Fibroblast of lung (primary cell): ENCODE results near the gene WDPCP. TPM values are rescaled to one million over a fixed set of nuclear protein-coding genes. Genes with fewer than 3 reads are reported as not detected.

Experiments used
- DNase-seq, 2 donors: peaks; one replicate each; pipeline versions ENCODE4 v3.0.0 to v3.0.0-alpha.2; 2010; ENCODE audit warnings: low read depth in 2 of 2
- H2AFZ ChIP-seq: 2 replicates; pipeline ENCODE4 v1.5.1; 2012; ENCODE audit warnings: low read length, control low read depth, inconsistent platforms
- H3K27ac ChIP-seq: 2 replicates; pipeline ENCODE4 v1.5.1; 2011; ENCODE audit warnings: low read length, control low read depth; ENCODE audit not compliant: insufficient read depth
- H3K27me3 ChIP-seq: 2 replicates; pipeline ENCODE4 v1.5.1; 2011; ENCODE audit warnings: mild to moderate bottlenecking, low read length; ENCODE audit not compliant: control insufficient read depth, insufficient read depth
- H3K36me3 ChIP-seq: 2 replicates; pipeline ENCODE4 v1.5.1; 2011; ENCODE audit warnings: low read length; ENCODE audit not compliant: control insufficient read depth, insufficient read depth
- H3K4me1 ChIP-seq: 2 replicates; pipeline ENCODE4 v1.5.1; 2011; ENCODE audit warnings: low read length; ENCODE audit not compliant: control insufficient read depth, insufficient read depth; ENCODE audit errors: extremely low read depth
- H3K4me2 ChIP-seq: 2 replicates; pipeline ENCODE4 v1.5.1; 2011; ENCODE audit warnings: low read length, control low read depth; ENCODE audit not compliant: insufficient read depth; ENCODE audit errors: extremely low read depth
- H3K4me3 ChIP-seq, 4 experiments: fragments of 200-600 bp in 1 of 4; sonication (generic) in 1 of 4; replicated peaks in 1 of 4; 2 replicates each; pipeline ENCODE4 v1.5.1; 2011 to 2016; ENCODE audit warnings: low read length in 4 of 4, low read depth in 3 of 4, mild to moderate bottlenecking in 3 of 4, control low read depth in 2 of 4, inconsistent platforms in 1 of 4, mixed read lengths in 1 of 4; ENCODE audit not compliant: insufficient read depth in 1 of 4; ENCODE audit errors: control extremely low read depth in 1 of 4
- H3K79me2 ChIP-seq: 2 replicates; pipeline ENCODE4 v1.5.1; 2012; ENCODE audit warnings: mild to moderate bottlenecking, low read length, inconsistent platforms; ENCODE audit not compliant: control insufficient read depth, insufficient read depth
- H3K9ac ChIP-seq: 2 replicates; pipeline ENCODE4 v1.5.1; 2011; ENCODE audit warnings: mild to moderate bottlenecking, low read length, control low read depth; ENCODE audit not compliant: insufficient read depth
- H3K9me3 ChIP-seq: 2 replicates; pipeline ENCODE4 v1.5.1; 2012; ENCODE audit warnings: low read depth, low read length; ENCODE audit not compliant: control insufficient read depth, insufficient read depth
- H4K20me1 ChIP-seq: 2 replicates; pipeline ENCODE4 v1.5.1; 2011; ENCODE audit warnings: low read length; ENCODE audit not compliant: control insufficient read depth, insufficient read depth; ENCODE audit errors: extremely low read depth
- CTCF ChIP-seq, 2 donors: IDR thresholded peaks in 1 of 2; conservative IDR thresholded peaks in 1 of 2; 1 replicate in 1 of 2; 2 replicates in 1 of 2; pipeline ENCODE4 v1.5.1; 2011 to 2012; ENCODE audit warnings: low read length in 2 of 2, control low read depth in 1 of 2, inconsistent platforms in 1 of 2, low read depth in 1 of 2, mild to moderate bottlenecking in 1 of 2
- EZH2 ChIP-seq: IDR thresholded peaks from 2 replicates; pipeline ENCODE4 v1.5.1; 2012; ENCODE audit warnings: low read length, control low read depth, mild to moderate bottlenecking; ENCODE audit errors: missing control alignments
- polyA plus RNA-seq, 2 donors: library from polyadenylated mRNA; depleted of rRNA in 1 of 2; stranded (reverse) in 1 of 2; unstranded in 1 of 2; fragments of >200 nt; gene quantifications; 2 replicates each; pipeline ENCODE4 v1.2.1, GENCODE V29; 2011 to 2012; ENCODE audit warnings: missing spikeins in 1 of 2
- total RNA-seq: library from RNA; depleted of rRNA; stranded (reverse); fragments of >200 nt; gene quantifications from 2 replicates; pipeline ENCODE4 v1.2.1, GENCODE V29; 2014

The WDPCP gene
- total and polyA plus RNA-seq, 2 donors (not counting 1 experiment from before 2014, with no cell fraction given): 5.2 to 8.4 TPM

- no peak overlapping the region for H3K4me3 ChIP-seq
- TF ChIP-seq CTCF (conservative IDR thresholded peaks at IDR 0.05 in 1 of 2, IDR thresholded peaks at IDR 0.05 in 1 of 2; ENCODE audit: low read depth in 1 of 2, low read length in 2 of 2): no peak
- no peak for TF ChIP-seq EZH2
- H3K9me3 ChIP-seq: no peaks in the 10 kb centered on the region
- no peak overlapping the region for H3K4me2 ChIP-seq
- no peak overlapping the region for H3K27ac ChIP-seq
- H3K36me3 ChIP-seq: no peaks in the 10 kb centered on the region
- no peaks in the 10 kb centered on the region for H3K4me1 ChIP-seq
- DNase-seq: no peak
- H3K9ac ChIP-seq: no peak overlapping the region
- H3K27me3 ChIP-seq: no peaks in the 10 kb centered on the region
- H3K79me2 ChIP-seq: no peaks in the 10 kb centered on the region
- H4K20me1 ChIP-seq: no peaks in the 10 kb centered on the region
- H2AFZ ChIP-seq: no peak overlapping the region
Measured at GRCh38 chr2:63494968-63495367, 93.3 kb downstream of the WDPCP start.

GRCh38 chr2:63494100-63494499, 94.2 kb downstream of the WDPCP start:
- Histone ChIP-seq H3K79me2 (no peaks in the 10 kb centered on the region), H3K9ac (no peak overlapping the region), H3K4me2 (no peak overlapping the region), H3K27ac (no peak overlapping the region), H3K4me3 (no peak overlapping the region), H4K20me1 (no peaks in the 10 kb centered on the region), H3K36me3 (no peaks in the 10 kb centered on the region), H3K27me3 (no peaks in the 10 kb centered on the region), H3K9me3 (no peaks in the 10 kb centered on the region), H3K4me1 (no peaks in the 10 kb centered on the region), H2AFZ (no peak overlapping the region)
- TF ChIP-seq EZH2 (no peak), CTCF (conservative IDR thresholded peaks at IDR 0.05 in 1 of 2, IDR thresholded peaks at IDR 0.05 in 1 of 2; ENCODE audit: low read depth in 1 of 2, low read length in 2 of 2) (no peak)
- DNase-seq: no peak

- Histone ChIP-seq H4K20me1 (no peaks in the 10 kb centered on the region), H3K9me3 (no peaks in the 10 kb centered on the region), H3K4me1 (no peaks in the 10 kb centered on the region), H3K9ac (no peak overlapping the region), H3K36me3 (no peaks in the 10 kb centered on the region), H3K27me3 (no peaks in the 10 kb centered on the region), H3K4me3 (no peak overlapping the region), H3K79me2 (no peaks in the 10 kb centered on the region), H2AFZ (no peak overlapping the region), H3K27ac (no peak overlapping the region), H3K4me2 (no peak overlapping the region)
- TF ChIP-seq CTCF (conservative IDR thresholded peaks at IDR 0.05 in 1 of 2, IDR thresholded peaks at IDR 0.05 in 1 of 2; ENCODE audit: low read depth in 1 of 2, low read length in 2 of 2) (peak; percentile 79 to 83), EZH2 (no peak)
- peak; percentile 20 to 56 for DNase-seq
Measured at GRCh38 chr2:63488118-63488713, 100.1 kb downstream of the WDPCP start.
